Measurements from ENCODE around the gene PYY.
"Not testable (repeated sequence)": the region's sequence is repeated elsewhere in the genome, so short reads cannot be mapped to it uniquely, and the experiment has no call there.

Gene PYY

DNA sequence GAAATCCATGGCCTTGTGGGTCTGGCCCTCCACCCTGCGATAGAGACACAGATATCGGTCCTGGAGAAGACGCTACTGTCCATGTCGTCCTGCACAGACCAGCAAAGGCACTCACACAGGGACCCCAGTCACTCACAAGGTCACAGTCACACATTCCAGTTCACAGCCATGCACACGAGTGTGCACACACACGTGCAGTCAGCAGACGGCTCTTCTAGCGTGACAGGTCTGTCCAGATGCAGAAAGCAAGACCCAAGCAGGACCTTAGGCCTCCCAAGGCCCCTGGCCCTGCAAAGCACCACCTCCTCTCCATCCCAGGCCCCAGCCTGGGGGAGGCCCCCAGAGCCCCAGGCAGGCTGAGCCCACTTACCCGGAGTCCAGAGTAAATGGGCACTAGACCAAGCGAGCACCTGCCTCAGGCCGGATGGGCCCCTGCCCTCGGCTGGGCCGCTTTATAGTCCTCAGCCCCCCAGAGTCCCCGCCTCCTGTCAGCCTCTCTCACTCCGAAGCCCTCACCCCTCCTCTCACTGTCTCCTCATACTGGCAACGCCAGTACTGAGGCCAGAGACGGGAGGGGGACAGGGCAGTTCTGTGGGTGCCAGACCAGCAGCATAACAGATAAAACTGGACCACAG lies 11.6 kb downstream of the PYY start, which contains the start of gene PPY:
Gene PPY (minus strand): TSS at position 426 of the 635 bp plus-strand sequence. CDS start 822 bp downstream, outside the sequence.
- no peak for DNase-seq

DNA sequence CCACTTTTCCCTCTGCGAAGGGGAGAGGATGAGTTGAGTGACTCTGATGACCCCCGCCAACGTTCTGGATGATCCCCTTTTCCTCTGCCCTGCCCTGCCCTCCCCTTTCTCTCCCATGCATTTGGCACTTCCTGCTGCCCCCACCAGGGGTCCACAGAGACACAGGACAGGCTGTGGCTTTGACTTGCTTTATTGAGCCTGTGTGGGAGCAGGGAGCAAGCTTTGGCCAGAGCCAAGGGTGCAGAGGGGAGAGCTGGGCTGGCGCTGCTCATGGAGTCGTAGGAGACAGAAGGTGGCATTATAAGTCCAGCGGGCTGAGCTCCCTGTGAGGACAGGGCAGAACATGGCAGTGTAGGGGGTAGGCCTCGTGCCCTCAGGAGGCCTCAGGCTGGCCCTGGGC lies 13.1 kb downstream of the PYY start:
- DNase-seq: no peak

DNA sequence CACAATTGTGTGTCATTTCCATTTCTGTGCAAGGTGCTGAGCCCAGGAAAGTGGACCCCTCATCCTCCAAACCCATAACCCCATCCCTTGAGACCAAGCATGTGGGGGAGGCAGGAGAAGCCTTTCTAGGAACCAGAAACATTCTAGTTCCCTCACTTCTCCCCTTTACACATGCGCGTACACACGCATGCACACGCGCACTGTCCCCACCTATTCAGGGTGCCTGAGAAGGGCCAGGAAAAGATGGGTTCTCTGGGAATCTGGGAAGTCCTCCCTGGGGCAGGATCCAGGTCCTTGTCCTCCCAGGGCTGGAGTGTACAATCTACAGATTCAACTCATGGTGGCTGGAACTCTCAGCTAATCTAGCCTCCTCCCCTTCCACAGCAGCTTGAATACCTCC lies 13.9 kb downstream of the PYY start:
- DNase-seq: no peak

DNA sequence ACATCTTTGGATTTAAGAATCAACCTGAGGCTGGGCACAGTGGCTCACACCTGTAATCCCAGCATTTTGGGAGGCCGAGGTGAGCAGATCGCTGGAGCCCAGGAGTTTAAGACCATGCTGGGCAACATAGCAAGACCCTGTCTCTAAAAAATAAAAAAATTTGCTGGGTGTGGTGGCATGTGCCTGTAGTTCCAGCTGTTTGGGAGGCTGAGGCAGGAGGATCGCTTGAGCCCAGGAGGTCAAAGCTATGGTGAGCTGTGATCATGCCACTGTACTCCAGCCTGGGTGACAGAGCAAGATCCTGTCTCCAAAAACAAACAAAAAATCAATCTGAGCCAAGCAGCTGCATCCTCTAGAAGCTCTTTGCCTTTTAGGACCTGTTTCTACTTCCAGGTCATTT lies 14.3 kb downstream of the PYY start:
- DNase-seq: not testable (repeated sequence)

DNA sequence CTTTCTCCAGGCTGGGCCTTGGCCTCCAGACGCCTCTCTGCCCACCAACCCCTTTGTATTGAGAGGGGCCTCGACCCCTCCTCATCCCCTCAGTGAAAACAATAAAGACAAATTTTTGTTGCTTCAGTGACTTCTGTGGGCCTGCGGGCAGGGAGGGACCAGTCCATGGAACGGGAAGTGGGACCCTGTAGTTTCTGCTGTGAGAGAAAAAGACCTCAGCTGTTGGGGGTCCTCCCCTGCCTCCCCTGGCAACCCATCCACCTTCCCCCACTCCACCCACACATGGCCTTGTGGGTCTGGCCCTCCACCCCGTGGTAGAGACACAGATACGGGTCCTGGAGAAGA lies 14.9 kb downstream of the PYY start:
- DNase-seq: no peak

DNA sequence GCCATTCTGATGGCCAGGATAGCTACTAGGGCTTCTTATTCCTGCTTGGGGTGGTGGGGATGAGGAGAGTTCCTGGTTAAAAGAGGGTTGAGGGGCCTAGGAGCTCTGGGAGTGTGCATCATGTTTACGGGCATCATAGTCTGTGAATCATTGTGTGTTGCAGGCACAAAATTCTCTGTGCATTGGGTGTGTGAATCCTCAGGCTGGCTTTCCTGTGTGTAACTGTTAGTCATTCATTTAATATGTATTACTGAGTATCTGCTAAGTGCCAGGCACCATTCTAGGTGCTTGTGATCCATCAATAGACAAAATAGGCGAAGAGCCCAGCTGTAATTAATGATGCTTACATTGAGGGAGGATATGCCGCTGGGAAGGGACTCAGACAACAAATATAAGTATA lies 17.3 kb downstream of the PYY start:
- DNase-seq: no peak

DNA sequence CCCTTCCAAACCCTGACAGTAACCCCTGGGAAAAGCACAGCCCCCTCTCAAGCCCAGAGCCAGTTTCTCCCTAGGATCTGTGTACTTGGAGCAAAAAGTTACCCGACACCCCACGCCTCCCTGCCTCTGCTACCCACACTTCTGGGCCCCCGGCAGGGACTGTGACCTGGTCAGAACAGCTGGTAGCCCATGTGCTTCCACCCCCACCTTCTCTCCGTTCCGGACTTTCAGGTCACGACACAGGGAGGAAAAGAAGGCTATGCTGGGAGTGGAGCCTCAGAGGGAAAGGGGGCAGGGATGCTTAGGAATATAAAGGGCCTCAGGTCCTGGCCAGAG lies 17.8 kb downstream of the PYY start:
- DNase-seq: no peak

DNA sequence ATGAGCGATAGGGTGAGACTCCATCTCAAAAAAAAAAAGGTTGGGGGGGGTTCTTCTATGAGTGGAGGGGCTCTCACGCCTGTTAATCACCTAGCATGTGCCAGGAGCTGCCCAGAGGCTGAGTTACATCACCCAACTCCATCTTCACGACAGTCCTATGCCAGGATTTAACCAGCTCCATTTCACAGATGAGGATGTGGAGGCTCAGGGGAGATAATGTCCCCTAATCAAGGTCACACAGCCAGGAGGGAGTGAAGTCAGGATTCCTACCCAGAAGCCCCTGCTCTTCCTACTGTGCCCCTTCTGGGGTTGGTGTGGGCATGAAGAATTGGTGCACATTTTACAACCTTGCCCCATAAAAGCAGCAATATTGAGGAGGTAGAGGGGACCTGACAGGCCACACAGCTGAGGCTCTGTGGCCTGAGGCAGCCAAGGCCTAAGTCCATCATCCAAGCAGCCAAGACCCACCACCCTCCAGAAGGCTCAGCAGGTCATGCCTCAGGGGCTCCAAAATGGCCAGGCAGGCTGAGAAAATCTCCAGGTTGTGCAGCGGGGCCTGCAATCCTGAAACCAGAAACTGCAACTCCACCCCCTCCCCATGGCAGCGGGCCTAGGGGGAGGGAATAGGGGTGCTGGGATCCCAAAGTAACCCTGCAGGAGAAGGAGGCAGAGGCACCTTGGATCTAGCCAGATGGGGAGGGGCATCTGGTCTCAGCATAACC lies 18.4 kb downstream of the PYY start:
- DNase-seq: no peak

DNA sequence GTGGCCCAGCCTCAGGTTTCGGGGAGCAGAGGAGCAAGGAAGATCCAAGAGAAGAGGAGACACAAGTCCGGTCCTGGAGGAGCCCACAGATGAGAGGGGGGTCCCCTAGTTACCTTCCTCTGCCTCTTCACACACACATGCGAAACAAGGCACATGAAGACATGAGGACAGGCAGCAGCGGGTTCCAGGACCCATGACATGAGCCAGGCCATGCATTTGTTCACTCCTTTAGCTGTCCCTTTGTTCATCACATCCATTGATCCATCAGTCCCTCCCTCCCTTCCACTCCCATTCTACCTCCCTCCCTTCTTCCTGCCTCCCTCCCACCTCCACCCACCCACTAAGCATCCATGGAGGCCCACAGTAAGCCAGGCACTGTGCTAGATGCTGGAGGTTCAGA lies 20.8 kb downstream of the PYY start:
- DNase-seq: no peak

DNA sequence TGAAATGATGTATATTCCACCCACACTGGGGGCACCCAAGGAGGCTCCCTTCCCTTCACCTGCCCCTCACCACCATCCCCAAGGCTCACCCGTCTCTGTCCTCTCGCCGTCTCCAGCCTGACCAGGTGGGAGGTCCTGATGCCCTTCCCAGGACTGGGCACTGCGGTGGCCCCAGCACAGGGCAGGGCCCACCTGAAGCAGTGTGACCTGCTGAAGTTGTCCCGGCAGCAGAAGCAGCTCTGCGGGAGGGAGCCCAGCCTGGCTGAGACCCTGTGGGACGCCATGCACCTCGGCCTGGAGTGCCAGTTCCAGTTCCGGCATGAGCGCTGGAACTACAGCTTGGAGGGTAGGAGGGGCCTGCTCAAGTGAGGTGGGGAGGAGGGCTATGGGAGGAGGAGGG lies 21.4 kb downstream of the PYY start:
- DNase-seq: no peak

DNA sequence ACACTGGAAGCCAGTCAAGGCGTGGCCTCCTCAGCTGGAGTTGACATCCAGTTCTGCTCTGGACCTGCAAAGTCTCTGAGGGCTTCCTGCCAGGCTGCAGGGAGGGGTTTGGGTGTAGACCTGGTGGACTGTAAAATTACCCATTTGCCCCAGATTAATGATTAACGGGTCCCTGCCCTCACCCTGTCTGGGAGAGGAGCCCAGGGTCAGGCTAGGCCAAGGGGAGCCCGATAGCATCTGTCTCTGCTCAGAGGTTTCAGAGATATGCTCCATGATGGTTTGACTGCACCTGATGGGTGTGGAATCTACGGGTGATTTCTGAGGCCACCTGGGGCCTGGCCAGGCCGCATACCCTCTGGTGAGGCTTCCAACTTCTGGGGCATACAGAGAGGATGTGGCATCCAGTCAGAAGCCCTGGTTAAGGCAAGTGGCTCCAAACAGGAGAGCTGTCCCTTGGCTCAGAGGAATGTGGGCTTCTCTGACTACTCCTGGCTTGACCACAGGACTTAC lies 22.6 kb downstream of the PYY start:
- DNase-seq: no peak

DNA sequence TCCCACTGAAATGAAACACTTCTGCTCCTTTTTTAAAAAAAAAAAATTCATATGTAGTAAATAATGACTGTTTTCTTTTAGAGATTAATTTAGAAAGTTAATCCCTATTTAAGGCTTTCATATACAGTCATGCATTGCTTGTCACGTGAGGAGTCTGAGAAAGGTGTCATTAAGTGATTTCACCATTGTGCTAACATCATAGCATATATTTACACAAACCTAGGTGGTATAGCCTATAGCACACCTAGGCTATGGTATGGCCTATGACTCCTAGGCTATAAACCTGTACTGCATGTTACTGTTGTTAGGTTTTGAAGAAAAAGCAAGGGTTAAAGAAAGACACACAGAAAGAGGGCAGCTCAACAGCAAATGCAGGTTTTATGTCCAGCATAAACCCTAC lies 25.1 kb downstream of the PYY start:
- DNase-seq: no peak

DNA sequence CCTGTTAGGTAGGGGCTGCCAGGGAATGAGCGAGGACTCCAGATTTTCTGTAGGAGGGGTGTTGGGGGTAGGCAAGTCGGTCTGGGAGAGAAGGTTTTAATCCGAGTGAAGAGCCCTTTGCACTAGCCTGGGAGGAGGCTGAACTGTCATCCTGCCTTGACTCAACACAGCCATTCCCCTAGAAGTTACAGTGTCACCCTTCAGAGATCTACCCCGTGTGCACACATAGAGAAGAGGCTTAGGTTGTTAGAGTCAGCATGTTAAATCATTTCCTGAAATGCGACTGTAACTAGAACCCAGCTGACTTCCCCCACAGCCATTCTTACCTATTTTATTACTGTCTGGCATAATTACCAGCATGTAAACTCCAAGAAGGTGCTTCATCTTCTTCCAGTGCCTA lies 25.8 kb downstream of the PYY start:
- DNase-seq: not testable (repeated sequence)

DNA sequence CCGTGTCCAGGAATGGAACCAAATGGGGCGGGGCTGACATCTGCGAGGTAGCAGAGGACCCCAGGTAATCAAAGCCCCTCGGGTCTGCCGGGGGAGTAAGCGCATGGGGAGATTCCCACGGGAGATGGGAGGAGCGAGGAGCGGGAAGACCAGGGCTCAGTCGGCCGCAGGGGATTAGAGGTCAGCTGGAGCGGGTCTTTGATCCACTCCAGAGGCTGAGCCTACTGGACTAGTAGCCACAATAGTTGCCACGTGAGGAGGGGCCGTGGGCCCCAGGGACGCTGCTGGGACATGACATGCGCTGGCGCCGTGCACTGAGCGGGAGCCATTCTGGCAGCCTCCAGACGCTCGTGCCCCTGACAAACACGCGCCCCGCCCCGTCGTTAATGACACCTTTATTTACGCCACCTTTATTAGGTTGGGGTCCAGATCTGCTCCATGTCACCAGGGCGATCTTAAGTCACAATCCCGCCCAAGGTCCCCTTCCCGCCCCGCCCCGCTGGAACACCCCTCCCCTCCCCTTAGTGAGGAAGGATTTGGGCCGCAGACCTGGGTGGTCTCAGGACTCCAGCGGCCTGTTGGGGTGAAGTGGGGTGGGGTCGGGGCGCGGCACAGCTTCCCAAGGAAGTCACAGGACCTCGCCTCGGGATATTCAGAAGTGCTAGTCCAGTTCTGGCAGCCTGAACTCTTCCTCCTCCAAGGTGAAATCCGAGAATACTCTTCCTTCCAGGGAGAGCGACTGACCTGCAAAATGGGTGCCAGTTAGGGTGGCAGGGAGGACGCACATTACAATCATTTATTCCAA lies 26.5 kb downstream of the PYY start:
- DNase-seq: no peak

DNA sequence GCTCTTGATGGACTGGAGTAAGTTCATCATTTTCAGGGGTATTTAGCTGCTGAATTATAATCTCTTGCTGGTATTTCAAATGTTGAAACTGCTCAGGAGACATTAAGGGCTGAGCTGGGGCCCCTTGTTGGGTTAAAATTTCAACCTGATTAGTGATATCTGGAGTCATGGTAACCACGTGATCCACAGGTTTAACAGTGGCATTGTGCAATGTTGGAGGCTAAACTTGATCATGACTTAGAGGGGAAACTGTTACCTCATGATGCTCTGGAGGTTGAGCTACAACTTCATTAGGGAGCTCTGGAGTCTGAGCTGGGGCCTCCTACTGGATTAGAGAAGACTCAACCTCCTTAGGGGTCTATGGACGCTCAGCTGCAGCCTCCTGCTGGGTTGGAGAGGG lies 29.2 kb downstream of the PYY start:
- DNase-seq: no peak

DNA sequence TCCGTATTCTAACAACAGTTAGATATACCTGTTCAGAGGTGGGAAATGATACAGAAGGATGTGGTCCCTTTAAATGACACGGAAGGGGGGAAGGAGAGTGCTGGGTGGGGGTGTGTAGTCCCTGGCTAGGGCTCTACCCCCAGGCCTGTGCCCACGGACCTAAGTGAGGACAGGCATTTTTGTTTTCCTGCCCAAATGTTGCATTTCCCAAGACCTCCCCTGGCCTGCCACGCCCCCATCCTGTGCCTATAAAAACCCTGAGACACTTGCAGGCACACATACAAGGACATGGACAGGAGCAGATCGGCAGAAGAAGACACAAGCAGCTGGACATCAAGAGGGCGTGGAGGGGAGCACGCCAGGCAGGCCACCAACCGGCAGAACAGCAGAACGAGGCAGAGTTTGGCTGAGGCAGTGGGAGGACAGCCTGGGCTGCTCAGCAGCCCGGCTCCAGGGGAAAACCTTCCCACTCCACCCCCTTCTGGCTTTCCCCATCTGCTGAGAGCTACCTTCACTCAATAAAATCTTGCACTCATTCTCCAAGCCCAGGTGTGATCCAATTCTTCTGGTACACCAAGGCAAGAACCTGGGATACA lies 33.1 kb downstream of the PYY start:
- DNase-seq: no peak

DNA sequence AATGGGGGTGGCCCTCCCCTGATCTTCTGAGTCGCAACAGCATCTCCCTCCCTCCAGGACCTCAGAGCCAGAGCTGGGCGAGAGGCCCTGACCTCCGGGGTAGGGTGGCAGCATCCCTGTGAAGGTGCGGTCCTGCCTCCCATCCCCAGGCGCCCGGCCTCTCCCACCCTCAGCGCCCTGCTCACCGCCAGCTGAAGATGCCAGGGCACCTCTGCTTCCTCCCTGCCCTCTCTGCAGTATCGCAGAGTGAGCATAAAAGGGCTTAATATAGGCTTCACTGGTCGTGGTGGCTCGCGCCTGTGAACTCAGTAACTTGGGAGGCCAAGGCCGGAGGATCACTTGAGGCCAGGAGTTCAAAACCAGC lies 35.7 kb downstream of the PYY start:
- no peak for DNase-seq

DNA sequence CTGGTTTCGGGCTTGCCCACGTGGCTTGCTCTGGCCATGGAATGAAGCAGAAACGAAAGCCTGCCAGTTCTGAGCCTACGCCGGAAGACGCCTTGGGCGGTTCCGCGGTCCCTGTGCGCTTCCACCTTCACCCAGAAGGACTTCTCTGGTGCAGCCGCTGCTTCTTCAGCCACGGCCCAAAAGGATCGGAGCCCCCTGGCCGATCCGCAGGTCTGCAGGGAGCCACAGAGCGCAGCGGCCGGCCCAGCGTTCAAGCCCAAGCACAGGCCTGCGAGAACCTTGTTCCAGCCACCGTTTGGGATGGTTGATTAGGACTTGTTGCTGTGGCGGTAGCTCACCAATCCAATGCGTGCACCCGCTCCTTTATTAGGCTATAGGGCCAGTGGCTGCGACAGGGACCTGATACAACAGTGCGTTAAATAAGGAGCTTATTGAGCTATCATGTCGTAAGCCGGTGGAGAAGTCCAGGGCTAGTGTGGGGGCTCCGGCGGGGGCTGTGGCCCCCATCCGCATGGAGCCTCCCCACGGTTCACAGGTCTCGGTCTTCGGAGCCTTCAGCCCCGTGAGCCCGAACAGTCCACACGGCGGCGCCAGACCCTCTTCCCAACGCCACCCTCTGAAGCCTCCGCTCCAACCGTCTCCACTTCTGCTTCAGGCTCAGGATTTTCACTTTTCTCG lies 36.3 kb downstream of the PYY start:
- DNase-seq: no peak

DNA sequence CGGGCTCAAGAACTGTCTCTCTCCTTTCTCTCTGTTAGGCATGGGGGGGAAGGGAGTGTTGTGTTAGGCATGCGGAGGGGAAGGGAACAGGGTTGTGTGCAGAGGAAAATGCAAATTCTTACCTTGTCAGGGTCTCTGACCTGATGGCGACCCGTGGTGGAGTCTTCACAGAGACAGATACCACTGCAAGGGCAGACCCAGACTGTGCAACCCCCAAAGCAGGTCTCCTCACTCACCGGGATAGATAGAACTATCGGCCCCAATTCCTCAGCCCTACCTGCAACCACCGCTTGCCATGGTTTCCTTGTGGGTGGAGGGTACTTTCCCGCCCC lies 36.8 kb downstream of the PYY start:
- DNase-seq: no peak

DNA sequence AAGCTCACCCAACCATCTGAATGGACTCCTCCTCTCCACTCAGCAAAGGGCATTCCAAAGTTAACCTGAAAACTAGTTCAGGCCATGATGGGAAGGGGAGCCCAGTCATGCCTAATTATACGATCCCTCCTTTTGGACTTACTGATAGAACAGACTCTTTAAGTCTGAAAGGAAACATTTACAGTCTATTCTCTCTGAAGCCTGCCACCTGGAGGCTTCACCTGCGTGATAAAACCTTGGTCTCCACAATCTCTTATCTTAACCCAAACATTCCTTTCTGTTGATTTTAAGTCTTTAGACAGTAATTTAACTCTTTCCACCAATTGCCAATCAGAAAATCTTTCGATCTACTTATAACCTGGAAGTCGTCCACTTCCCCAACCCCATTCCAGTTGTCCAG lies 37.4 kb downstream of the PYY start:
- DNase-seq: no peak

DNA sequence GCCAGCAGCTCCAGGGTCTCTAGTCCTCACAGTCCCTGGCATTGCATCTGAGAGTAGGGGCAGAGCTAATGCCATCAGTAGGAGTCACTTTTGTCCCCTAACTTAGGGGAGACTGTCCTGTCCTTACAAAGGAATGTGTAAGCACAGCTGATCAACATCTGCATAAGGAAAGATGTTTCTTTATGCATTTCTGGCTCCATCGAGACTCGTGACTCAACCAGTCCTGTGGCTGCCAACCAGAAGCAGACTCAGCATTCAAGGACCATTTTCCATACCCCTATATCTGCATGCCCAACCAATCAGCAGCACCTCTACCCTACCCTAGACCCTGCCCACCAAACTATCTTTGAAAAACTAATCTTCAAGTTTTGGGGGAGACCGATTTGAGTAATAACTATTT lies 38.2 kb downstream of the PYY start:
- DNase-seq: no peak

DNA sequence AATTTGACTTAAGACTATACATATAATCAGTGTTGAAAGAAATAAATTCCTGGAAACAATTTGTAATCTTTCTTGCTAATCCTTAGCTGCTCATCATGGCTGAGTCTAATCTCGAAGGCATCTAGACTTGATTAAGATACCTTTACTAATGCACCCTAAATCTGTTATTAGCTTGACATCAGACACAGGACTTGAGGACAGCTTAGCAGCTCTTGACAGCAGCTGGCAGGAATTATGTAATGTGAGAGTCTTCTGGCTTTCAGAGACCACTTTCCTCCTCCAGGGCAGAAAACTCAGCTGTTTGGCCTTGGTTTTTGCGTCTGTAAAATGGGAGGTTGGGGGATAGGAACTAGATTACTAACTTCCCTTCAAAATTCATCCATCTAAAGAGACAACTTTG lies 39.3 kb downstream of the PYY start:
- no peak for DNase-seq

DNA sequence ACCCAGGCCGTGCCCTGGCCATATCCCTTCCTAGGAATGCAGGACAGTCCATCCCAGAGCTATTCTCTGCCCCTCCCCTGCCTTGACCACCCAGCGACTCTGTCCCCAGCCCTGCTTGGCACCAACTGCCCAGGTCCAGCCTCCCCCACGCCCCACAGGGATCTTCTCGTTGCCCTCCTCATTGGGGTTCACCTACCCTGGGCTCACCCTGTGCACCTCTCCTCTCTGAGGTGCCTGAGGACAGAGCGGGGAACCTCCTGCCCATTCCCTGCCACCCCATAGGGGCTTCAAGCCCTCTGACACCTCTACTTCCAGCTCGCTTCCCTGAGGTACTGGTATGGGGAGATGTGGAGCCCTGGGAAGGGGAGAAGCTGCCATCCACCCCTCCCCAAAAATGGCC lies 40.2 kb downstream of the PYY start:
- no peak for DNase-seq
